SK-N-MC (cell line): Measurements from ENCODE around the gene MARK2.

Experiments
- DNase-seq: peaks from one replicate; pipeline ENCODE4 v3.0.0-alpha.2; 2011; ENCODE audit warnings: low read depth, low spot score
- H3K27ac ChIP-seq: fragments of 200-600 bp; sonication (generic); 2 replicates; pipeline ENCODE4 v1.5.1; 2016; ENCODE audit warnings: mixed run types
- H3K36me3 ChIP-seq: fragments of 200-600 bp; sonication (generic); 2 replicates; pipeline ENCODE4 v1.6.1; 2017; ENCODE audit warnings: antibody characterized with exemption, low read length, mixed read lengths; ENCODE audit not compliant: insufficient read depth
- H3K4me3 ChIP-seq: fragments of 200-600 bp; sonication (generic); 2 replicates; pipeline ENCODE4 v1.5.1; 2016
- H3K9ac ChIP-seq: fragments of 200-600 bp; sonication (generic); 2 replicates; pipeline ENCODE4 v1.8.0; 2017; ENCODE audit warnings: mixed run types, mixed read lengths; ENCODE audit not compliant: insufficient read length
- H3K9me3 ChIP-seq: fragments of 200-600 bp; sonication (generic); 2 replicates; pipeline ENCODE4 v1.6.1; 2017; ENCODE audit warnings: low read depth, mild to moderate bottlenecking, antibody characterized with exemption, low read length, moderate library complexity, mixed read lengths
- EZH2 ChIP-seq: fragments of 200-600 bp; sonication (generic); IDR thresholded peaks from one replicate; pipeline ENCODE4 v1.6.1; 2017; ENCODE audit warnings: antibody characterized with exemption
- FOXP2 ChIP-seq: optimal IDR thresholded peaks from 2 replicates; pipeline ENCODE3; 2011; ENCODE audit warnings: mild to moderate bottlenecking, moderate library complexity; ENCODE audit not compliant: insufficient read depth; ENCODE audit errors: extremely low read length, control extremely low read depth
- POLR2AphosphoS5 ChIP-seq: IDR thresholded peaks from 2 replicates; pipeline ENCODE4 v1.6.1; 2012; ENCODE audit warnings: mild to moderate bottlenecking, low read depth, low read length, borderline replicate concordance

Gene MARK2

GRCh38 chr11:63821411-63821810 lies 17.5 kb upstream of the MARK2 start:
- no peak for DNase-seq
- no peak overlapping the region for H3K27ac ChIP-seq
- no peak overlapping the region for H3K9ac ChIP-seq
- H3K4me3 ChIP-seq: no peak overlapping the region
- H3K36me3 ChIP-seq: peaks cover 85% of the 10 kb centered on the region
- TF ChIP-seq FOXP2 (no peak), EZH2 (no peak), POLR2AphosphoS5 (no peak)
- H3K9me3 ChIP-seq: no peaks in the 10 kb centered on the region

GRCh38 chr11:63826471-63827190 lies 12.3 kb upstream of the MARK2 start:
- no peak for DNase-seq
- Histone ChIP-seq H3K36me3 (peaks cover 43% of the 10 kb centered on the region), H3K4me3 (no peak overlapping the region), H3K27ac (no peak overlapping the region), H3K9me3 (no peaks in the 10 kb centered on the region), H3K9ac (no peak overlapping the region)
- TF ChIP-seq POLR2AphosphoS5 (no peak), EZH2 (no peak), FOXP2 (no peak)

GRCh38 chr11:63829823-63830489 lies 9.0 kb upstream of the MARK2 start:
- TF ChIP-seq POLR2AphosphoS5: no peak
- no peak for DNase-seq

GRCh38 chr11:63831326-63831725 lies 7.6 kb upstream of the MARK2 start:
- Histone ChIP-seq H3K27ac (no peak overlapping the region), H3K9me3 (no peaks in the 10 kb centered on the region), H3K36me3 (peaks cover 3% of the 10 kb centered on the region; the same call in 1 of the 2 replicates), H3K9ac (no peak overlapping the region), H3K4me3 (no peak overlapping the region)
- TF ChIP-seq EZH2 (no peak), POLR2AphosphoS5 (no peak), FOXP2 (no peak)
- no peak for DNase-seq

More at GRCh38 chr11:63829823-63830489, 9.0 kb upstream of the MARK2 start:
- Histone ChIP-seq H3K4me3 (no peak overlapping the region), H3K9me3 (no peaks in the 10 kb centered on the region), H3K36me3 (peaks cover 14% of the 10 kb centered on the region; the same call in 1 of the 2 replicates), H3K9ac (no peak overlapping the region), H3K27ac (no peak overlapping the region)

- DNase-seq: no peak
- no peak for TF ChIP-seq FOXP2
- TF ChIP-seq EZH2: no peak
- TF ChIP-seq POLR2AphosphoS5: no peak
- Histone ChIP-seq H3K9me3 (no peaks in the 10 kb centered on the region), H3K27ac (no peak overlapping the region), H3K9ac (no peak overlapping the region), H3K4me3 (no peak overlapping the region), H3K36me3 (no peaks in the 10 kb centered on the region)
Observed at GRCh38 chr11:63832336-63832735, 6.6 kb upstream of the MARK2 start.

- Histone ChIP-seq H3K27ac (no peak overlapping the region), H3K9me3 (no peaks in the 10 kb centered on the region), H3K9ac (no peak overlapping the region), H3K4me3 (no peak overlapping the region), H3K36me3 (no peaks in the 10 kb centered on the region)
- no peak for DNase-seq
- TF ChIP-seq EZH2: no peak
- TF ChIP-seq FOXP2: no peak
- no peak for TF ChIP-seq POLR2AphosphoS5
Observed at GRCh38 chr11:63833048-63833447, 5.9 kb upstream of the MARK2 start.

- Histone ChIP-seq H3K4me3 (no peak overlapping the region), H3K36me3 (no peaks in the 10 kb centered on the region), H3K9me3 (no peaks in the 10 kb centered on the region), H3K27ac (no peak overlapping the region), H3K9ac (no peak overlapping the region)
- TF ChIP-seq POLR2AphosphoS5 (no peak), EZH2 (no peak), FOXP2 (no peak)
- DNase-seq: no peak
Observed at GRCh38 chr11:63834535-63835157, 4.3 kb upstream of the MARK2 start.

GRCh38 chr11:63835158-63835545 lies 3.8 kb upstream of the MARK2 start:
- Histone ChIP-seq H3K27ac (no peak overlapping the region), H3K9me3 (no peaks in the 10 kb centered on the region), H3K9ac (no peak overlapping the region), H3K4me3 (no peak overlapping the region), H3K36me3 (no peaks in the 10 kb centered on the region)
- no peak for TF ChIP-seq POLR2AphosphoS5
- TF ChIP-seq EZH2: no peak
- no peak for TF ChIP-seq FOXP2
- DNase-seq: no peak
